ENCODE data around the gene CCDC91.

GRCh38 chr12:28497889-28498411 is 307.7 kb downstream of the CCDC91 start:
- TF ChIP-seq EZH2 (IDR thresholded peaks at IDR 0.05; ENCODE audit: borderline replicate concordance, low read depth, low read length, poor library complexity, severe bottlenecking): no peak
- TF ChIP-seq CTCF (conservative IDR thresholded peaks at IDR 0.05; ENCODE audit: low read depth, low read length): no peak

Measured in A673 (cell line).